SH-SY5Y (cell line): ENCODE measurements around the gene NINL.

ENCODE experiments used
- GATA2 ChIP-seq: IDR thresholded peaks from 2 replicates; pipeline ENCODE4 v1.6.1; 2011; ENCODE audit warnings: mild to moderate bottlenecking, low read depth, low read length
- GATA3 ChIP-seq: IDR thresholded peaks from 2 replicates; pipeline ENCODE4 v1.6.1; 2011; ENCODE audit warnings: low read depth, mild to moderate bottlenecking, low read length, moderate library complexity

- TF ChIP-seq GATA2 = no peak
- TF ChIP-seq GATA3 = no peak
Observed at GRCh38 chr20:25470045-25470444, 115.3 kb downstream of the NINL start.
